Measurements from ENCODE around the gene CD68.
"Not testable (repeated sequence)": the region's sequence is repeated elsewhere in the genome, so short reads cannot be mapped to it uniquely, and the experiment has no call there.

The CD68 gene

DNA sequence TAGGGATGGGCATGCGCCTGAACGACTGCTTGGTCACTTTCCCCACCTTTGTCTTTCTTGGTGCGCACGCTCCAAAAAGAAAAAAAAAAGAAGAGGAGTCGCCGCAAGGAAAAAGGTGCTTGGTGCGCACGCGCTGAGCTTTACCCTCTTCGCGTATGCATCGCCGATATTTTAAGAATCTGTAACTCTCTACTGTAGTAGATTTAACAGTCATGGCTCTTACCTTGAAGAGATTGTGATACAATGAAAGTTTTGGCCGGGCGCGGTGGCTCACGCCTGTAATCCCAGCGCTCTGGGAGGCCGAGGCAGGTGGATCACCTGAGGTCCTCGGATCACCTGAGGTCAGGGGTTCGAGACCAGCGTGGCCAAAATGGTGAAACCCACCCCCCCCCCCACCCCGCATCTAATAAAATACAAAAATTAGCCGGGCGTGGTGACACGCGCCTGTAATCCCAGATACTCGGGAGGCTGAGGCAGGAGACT, 35.9 kb downstream of the CD68 start:
- DNase-seq, result no peak

DNA sequence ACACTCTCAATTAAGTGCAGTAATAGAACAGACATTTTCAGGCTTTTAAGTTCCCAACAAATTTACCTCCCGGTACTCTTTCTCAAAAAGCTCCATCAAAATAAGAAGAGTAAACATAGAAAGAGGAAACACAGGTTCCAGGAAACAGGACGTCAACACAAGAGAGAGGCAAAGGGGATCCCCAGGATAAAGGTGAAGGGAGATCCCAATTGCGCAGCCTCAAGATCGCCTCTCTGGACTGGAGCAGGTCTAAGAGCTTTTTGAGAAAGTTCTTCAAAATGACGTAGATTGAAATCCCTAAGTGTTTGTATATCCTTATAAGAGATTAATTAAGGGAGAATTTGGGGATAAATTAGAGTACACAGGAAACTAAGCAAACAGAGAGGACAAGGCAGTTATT, 39.2 kb downstream of the CD68 start:
- no peak for DNase-seq

DNA sequence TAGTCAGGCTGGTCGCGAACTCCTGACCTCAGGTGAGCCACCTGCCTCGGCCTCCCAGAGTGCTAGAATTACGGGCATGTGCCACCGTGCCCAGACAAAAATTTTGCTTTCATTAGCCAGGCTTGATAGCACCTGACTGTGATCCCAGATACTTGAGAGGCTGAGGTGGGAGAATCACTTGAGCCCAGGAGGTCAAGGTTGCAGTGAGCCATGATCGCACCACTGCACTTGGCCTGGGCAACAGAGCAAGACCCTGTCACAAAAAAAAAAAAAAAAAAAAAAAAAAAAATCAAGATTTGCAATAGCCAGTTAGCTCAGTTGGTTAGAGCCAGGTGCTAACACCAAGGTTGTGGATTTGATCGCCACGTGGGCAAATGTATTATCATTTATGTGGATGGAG, 41.4 kb downstream of the CD68 start:
- DNase-seq, result no peak

DNA sequence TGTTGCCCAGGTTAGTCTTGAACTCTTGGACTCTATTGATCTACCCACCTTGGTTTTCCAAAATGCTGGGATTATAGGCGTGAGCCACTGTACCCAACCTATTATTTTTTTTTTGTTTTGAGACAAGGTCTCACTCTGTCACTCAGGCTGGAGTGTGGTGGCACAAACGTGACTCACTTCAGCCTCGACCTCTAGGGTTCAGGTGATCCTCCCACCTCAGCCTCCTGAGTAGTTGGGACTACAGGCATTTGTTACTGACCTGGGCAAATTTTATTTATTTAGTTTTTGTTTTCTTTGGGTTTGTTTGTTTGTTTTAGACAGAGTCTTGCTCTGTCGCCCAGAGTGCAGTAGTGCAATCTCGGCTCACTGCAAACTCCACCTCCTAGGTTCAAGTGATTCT, 44.2 kb downstream of the CD68 start:
- no peak for DNase-seq

DNA sequence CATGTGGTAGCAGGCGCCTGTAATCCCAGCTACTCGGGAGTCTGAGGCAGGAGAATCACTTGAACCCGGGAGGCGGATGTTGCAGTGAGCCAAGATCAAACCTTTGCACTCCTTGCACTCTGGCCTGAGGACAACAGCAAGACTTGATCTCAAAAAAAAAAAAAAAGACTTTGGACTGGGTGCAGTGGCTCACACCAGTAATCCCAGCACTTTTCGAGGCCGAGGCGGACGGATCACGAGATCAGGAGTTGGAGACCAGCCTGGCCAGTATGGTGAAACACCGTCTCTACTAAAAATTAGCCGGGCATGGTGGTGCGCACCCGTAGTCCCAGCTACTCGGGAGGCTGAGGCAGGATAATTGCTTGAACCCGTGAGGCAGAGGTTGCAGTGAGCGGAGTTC, 46.3 kb downstream of the CD68 start:
- DNase-seq, result not testable (repeated sequence)

DNA sequence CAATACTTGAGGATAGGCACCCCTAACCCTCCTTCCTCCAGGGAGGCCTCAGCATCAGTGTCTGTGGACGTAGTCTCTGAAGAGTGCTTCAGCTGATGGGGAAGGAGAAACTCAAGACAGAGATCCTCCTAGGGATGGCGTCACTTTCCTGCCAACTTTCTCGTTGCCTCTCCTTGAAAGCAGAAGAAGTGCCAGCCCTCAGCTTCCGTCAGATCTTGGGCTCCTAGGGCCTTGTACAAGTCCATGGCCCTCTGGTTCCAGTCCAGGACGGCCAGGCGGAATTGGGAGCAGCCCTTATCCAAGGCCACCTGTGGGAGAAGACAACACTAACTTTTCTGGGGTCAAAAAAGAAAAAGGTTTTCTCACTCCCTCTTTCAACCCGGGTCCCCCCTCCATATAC, 46.9 kb downstream of the CD68 start:
- DNase-seq, result no peak

DNA sequence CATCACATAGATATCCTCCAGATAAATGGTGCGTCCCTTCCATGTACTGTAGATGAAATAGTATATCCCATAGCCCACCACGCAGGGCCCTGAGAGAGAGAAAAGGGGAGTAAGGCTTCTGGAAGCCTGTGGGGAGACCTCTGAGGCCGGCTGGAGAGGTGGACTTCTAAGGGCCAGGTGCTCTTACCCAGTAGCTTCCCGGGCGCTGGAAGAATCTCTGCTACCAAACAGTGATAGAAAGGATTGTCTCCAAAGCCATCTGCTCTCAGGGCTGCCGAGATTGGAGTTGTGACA, 47.5 kb downstream of the CD68 start:
- DNase-seq, result no peak

DNA sequence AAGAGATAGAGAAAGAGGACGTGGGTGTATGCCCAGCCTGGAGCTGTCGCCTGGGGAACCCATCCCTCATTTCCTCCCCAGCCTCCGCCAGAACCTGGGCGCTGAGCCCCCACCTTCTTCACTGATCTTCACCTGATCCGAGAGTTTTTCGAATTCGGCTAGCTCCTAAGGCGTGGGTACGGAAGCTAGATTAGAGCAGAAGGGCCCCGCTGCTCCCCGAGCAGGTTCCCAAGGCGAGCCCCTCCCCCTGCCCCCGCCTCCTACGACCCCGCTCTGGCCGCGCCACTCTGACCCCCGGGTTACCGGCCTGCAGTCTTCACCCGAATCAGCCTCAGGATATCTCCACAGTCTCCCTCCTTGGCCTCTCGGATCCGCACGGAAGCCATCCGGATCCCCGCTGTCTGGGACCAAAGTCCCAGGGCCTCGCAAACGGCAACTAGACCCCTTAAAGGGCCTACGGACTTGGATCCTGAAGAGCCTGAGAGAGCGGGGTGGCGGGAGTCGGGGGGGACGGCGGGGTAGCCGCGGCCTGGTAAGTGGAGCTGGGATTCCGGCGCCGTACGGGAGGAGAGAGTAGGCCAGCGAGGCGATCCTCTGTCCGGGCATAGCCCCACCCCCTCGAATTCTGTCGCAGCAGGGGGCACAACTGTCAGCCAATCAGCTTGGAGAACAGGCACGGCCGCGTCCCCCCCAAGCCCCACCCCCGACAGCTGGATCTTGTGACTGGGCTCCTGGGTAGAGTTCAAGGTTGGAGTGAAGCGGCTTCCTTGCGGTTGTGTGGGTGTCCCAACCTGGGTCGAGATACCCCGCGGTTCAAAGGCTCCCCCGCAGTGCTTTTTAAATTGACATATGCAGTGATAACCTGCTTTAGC, 48.0 kb downstream of the CD68 start, which contains the start of gene SAT2:
Gene SAT2 (minus strand): TSS at position 572 of the 872 bp plus-strand sequence. CDS start 186 bp downstream, at position 386.
- DNase-seq, result peak; percentile 82 to 85

DNA sequence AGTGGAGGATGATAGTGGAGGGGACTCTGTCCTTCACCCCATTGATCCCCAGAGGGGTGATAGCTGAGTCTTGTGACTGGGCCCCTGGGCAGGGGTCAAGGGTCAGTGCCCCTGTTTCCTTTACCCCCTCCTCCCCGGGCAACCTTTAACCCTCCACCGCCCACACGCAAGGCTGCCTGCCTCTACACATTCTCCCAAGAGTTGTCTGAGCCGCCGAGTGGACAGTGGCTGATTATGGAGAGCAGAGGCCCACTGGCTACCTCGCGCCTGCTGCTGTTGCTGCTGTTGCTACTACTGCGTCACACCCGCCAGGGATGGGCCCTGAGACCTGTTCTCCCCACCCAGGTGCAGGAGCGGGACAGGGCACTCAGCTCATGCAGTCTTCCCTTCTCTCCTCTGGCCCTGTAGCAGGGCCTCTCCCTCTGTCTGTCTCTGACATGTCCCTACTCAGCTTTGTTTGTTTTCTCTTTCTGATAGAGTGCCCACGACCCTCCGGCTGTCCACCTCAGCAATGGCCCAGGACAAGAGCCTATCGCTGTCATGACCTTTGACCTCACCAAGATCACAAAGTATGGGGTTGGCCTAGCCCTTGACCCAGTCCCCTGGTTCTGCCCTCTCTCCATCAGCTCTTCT, 50.6 kb downstream of the CD68 start, which contains the start of gene SHBG:
Gene SHBG (plus strand): TSS at position 197 of the 633 bp plus-strand sequence. CDS start 38 bp downstream, at position 235.
- no peak for DNase-seq
